ENCODE results near the gene FZR1.
"Not testable (repeated sequence)": the region's sequence is repeated elsewhere in the genome, so short reads cannot be mapped to it uniquely, and the experiment has no call there.

DNA sequence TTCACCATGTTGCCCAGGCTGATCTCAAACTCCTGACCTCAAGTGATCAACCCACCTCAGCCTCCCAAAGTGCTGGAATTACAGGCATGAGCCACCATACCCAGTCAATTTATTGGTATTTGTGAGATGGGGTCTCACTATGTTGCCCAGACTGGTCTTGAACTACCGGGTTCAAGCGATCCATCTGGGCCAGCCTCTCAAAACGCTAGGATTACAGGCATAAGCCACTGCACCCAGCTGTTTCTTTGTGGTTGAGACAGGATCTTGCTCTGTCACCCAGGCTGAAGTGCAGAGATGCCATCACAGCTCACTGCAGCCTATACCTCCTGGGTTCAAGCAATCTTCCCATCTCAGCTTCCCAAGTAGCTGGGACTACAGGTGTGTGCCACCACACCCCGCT is 75.7 kb downstream of the FZR1 start:
- TF ChIP-seq, protein P1, sequence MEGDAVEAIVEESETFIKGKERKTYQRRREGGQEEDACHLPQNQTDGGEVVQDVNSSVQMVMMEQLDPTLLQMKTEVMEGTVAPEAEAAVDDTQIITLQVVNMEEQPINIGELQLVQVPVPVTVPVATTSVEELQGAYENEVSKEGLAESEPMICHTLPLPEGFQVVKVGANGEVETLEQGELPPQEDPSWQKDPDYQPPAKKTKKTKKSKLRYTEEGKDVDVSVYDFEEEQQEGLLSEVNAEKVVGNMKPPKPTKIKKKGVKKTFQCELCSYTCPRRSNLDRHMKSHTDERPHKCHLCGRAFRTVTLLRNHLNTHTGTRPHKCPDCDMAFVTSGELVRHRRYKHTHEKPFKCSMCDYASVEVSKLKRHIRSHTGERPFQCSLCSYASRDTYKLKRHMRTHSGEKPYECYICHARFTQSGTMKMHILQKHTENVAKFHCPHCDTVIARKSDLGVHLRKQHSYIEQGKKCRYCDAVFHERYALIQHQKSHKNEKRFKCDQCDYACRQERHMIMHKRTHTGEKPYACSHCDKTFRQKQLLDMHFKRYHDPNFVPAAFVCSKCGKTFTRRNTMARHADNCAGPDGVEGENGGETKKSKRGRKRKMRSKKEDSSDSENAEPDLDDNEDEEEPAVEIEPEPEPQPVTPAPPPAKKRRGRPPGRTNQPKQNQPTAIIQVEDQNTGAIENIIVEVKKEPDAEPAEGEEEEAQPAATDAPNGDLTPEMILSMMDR (IDR thresholded peaks at IDR 0.05), result not testable (repeated sequence)
- not testable (repeated sequence) for TF ChIP-seq POLR2A (IDR thresholded peaks at IDR 0.05)

All from testis (tissue), 2 donors.